Vagina (tissue), 2 donors: ENCODE measurements around the gene OR4D9. TPM values are rescaled to one million over a fixed set of nuclear protein-coding genes. Genes with fewer than 3 reads are reported as not detected.
"Not testable (repeated sequence)": the region's sequence is repeated elsewhere in the genome, so short reads cannot be mapped to it uniquely, and the experiment has no call there.

Source experiments
- DNase-seq, 2 donors: peaks; one replicate each; pipeline ENCODE4 v3.0.0-alpha.2; 2017; ENCODE audit errors: extremely low spot score in 2 of 2
- H3K27ac ChIP-seq: fragments of 200-600 bp; sonication (generic); one replicate; pipeline ENCODE4 v1.5.1; 2019
- H3K27me3 ChIP-seq: fragments of 200-600 bp; sonication (generic); one replicate; pipeline ENCODE4 v1.5.1; 2019
- H3K36me3 ChIP-seq, 2 donors: fragments of 200-600 bp; sonication (generic); one replicate each; pipeline ENCODE4 v1.5.1; 2017 to 2019
- H3K4me1 ChIP-seq: fragments of 200-600 bp; sonication (generic); one replicate; pipeline ENCODE4 v1.5.1; 2019
- H3K4me3 ChIP-seq, 2 donors: fragments of 200-600 bp; sonication (generic); 1 replicate in 1 of 2; 2 replicates in 1 of 2; pipeline ENCODE4 v1.5.1; 2016 to 2019
- H3K9me3 ChIP-seq: fragments of 200-600 bp; sonication (generic); one replicate; pipeline ENCODE4 v1.5.1; 2019
- POLR2A ChIP-seq, 2 donors: fragments of 450-650 bp; IDR thresholded peaks; one replicate each; pipeline ENCODE4 v1.6.1; 2017; ENCODE audit warnings: antibody characterized with exemption in 2 of 2, mild to moderate bottlenecking in 2 of 2, moderate library complexity in 2 of 2
- POLR2AphosphoS5 ChIP-seq, 2 donors: sonication (generic); formaldehyde crosslinking; IDR thresholded peaks; one replicate each; pipeline ENCODE4 v1.9.0; 2017; ENCODE audit warnings: antibody characterized with exemption in 2 of 2, mild to moderate bottlenecking in 2 of 2, low read depth in 1 of 2; ENCODE audit not compliant: insufficient read depth in 1 of 2
- intact Hi-C: fragments of 100-400 bp; cut with DNase I; formaldehyde crosslinking; loops from one replicate; pipeline ENCODE4 v1.15.1; 2023
- total RNA-seq: library from RNA; depleted of rRNA; stranded (reverse); fragments of >200 nt; gene quantifications from one replicate; pipeline ENCODE4 v1.2.3, GENCODE V29; 2016
- TF ChIP-seq, protein P1 (sequence below), 3 experiments: fragments of 450-650 bp in 2 of 3; fragments of 200-600 bp in 1 of 3; sonication (generic) in 1 of 3; IDR thresholded peaks; one replicate each; pipeline ENCODE4 v1.5.1; 2017 to 2019; ENCODE audit warnings: antibody characterized with exemption in 3 of 3, mild to moderate bottlenecking in 2 of 3, moderate library complexity in 2 of 3

The OR4D9 gene
- total RNA-seq, 1 donor from 2014 or later, result not detected

DNA sequence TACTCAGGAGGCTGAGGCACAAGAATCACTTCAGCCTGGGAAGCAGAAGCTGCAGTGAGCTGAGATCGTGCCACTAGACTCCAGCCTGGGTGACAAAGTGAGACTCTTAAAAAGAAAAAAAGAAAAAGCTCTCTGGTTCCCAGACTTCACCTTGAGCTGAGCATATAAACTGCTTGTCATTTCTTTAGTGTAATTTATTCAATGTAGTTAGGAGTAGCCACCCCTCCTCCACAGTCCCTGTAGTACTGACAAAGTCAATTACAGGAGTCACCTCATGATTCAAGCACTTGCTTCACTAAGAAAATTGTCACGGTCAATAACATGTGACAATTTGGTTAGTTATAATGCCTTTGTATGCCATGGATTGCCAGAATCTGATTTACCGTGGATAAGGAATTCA lies 31.0 kb upstream of the OR4D9 start:
- no peak overlapping the region for H3K27ac ChIP-seq
- H3K4me1 ChIP-seq, result no peaks in the 10 kb centered on the region
- no peak for TF ChIP-seq POLR2A (IDR thresholded peaks at IDR 0.05)
- intact Hi-C loops, result no loop called here
- no peaks in the 10 kb centered on the region for H3K27me3 ChIP-seq
- no peak for DNase-seq
- no peaks in the 10 kb centered on the region for H3K36me3 ChIP-seq
- no peak overlapping the region for H3K4me3 ChIP-seq
- no peaks in the 10 kb centered on the region for H3K9me3 ChIP-seq

DNA sequence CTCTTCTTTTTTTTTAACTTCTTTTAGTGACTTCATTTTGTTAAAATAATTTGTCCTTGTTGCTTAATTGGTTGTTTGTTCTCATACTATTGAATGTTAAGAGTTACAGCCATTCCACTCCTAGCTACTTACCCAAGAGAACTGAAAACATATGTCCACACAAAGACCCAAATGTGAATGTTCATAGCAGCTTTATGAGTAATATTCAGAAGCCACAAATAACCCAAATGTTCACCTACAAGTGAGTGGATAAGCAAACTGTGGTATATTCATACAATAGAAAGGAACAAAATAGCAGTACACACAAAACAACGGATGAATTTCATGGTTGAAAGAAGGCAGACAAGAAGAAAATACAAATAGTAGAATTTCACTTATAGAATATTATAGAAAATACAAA lies 9.4 kb upstream of the OR4D9 start:
- TF ChIP-seq, protein P1, sequence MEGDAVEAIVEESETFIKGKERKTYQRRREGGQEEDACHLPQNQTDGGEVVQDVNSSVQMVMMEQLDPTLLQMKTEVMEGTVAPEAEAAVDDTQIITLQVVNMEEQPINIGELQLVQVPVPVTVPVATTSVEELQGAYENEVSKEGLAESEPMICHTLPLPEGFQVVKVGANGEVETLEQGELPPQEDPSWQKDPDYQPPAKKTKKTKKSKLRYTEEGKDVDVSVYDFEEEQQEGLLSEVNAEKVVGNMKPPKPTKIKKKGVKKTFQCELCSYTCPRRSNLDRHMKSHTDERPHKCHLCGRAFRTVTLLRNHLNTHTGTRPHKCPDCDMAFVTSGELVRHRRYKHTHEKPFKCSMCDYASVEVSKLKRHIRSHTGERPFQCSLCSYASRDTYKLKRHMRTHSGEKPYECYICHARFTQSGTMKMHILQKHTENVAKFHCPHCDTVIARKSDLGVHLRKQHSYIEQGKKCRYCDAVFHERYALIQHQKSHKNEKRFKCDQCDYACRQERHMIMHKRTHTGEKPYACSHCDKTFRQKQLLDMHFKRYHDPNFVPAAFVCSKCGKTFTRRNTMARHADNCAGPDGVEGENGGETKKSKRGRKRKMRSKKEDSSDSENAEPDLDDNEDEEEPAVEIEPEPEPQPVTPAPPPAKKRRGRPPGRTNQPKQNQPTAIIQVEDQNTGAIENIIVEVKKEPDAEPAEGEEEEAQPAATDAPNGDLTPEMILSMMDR (IDR thresholded peaks at IDR 0.05), result no peak
- TF ChIP-seq POLR2A (IDR thresholded peaks at IDR 0.05) (no peak), POLR2AphosphoS5 (IDR thresholded peaks at IDR 0.05; ENCODE audit: insufficient read depth in 1 of 2, low read depth in 1 of 2) (no peak)
- Histone ChIP-seq H3K4me3 (no peak overlapping the region), H3K27ac (no peak overlapping the region), H3K27me3 (no peaks in the 10 kb centered on the region), H3K4me1 (no peaks in the 10 kb centered on the region), H3K9me3 (no peaks in the 10 kb centered on the region), H3K36me3 (no peaks in the 10 kb centered on the region)
- no peak for DNase-seq
- intact Hi-C loops, result no loop called here

DNA sequence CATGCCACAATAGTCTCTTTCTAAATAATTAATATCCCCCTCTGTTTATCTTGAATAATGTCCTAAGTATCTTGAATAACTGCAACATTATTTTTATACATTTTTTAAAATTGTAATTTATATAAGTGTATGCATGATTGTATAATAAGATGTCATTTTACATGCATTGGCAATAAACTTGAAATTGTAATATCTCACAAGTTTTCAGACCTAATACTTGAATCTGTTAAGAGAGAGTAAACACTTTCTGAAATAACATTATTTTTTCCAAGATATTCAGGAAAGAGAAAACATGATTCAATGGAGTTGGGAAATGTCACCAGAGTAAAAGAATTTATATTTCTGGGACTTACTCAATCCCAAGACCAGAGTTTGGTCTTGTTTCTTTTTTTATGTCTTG lies 8.1 kb upstream of the OR4D9 start, which contains the start of gene OR4D11:
Gene OR4D11 (plus strand): TSS at position 301 of the 400 bp plus-strand sequence. CDS start 0 bp downstream, at position 301.
- Histone ChIP-seq H3K9me3 (no peaks in the 10 kb centered on the region), H3K4me1 (no peaks in the 10 kb centered on the region), H3K27ac (no peak within 1 kb of the TSS), H3K27me3 (no peaks in the 10 kb centered on the region), H3K4me3 (no peak within 1 kb of the TSS), H3K36me3 (no peaks in the 10 kb centered on the region)
- no peak for DNase-seq
- TF ChIP-seq POLR2A (IDR thresholded peaks at IDR 0.05) (no peak), POLR2AphosphoS5 (IDR thresholded peaks at IDR 0.05; ENCODE audit: insufficient read depth in 1 of 2, low read depth in 1 of 2) (no peak)
- TF ChIP-seq, protein P1 (IDR thresholded peaks at IDR 0.05), result no peak
- intact Hi-C loops, result no loop called here

DNA sequence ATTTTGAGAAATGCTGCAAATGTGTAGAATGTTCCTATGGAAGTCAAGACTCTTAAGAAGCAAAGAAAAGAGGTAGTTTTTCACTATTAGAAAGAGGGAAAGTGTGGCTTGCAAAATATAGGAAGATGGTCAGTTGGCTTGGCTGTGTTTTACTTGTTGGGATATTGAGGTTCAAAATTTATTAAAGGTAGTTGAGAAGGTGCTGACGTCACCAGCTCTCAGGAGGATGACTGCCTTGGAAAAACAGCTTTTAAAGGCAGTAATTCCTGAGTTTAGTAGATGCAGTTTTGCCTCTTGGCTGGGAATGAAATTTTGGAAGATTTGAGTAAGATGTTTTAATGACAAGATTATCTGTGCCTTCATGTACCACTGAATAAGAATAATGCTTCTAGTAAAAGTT lies 336 bp downstream of the OR4D9 start:
- no peak for DNase-seq
- Histone ChIP-seq H3K4me3 (no peak overlapping the region), H3K27ac (no peak overlapping the region), H3K27me3 (no peaks in the 10 kb centered on the region), H3K9me3 (no peaks in the 10 kb centered on the region), H3K36me3 (no peaks in the 10 kb centered on the region), H3K4me1 (no peaks in the 10 kb centered on the region)
- TF ChIP-seq, protein P1 (IDR thresholded peaks at IDR 0.05), result no peak
- TF ChIP-seq POLR2AphosphoS5 (IDR thresholded peaks at IDR 0.05; ENCODE audit: insufficient read depth in 1 of 2, low read depth in 1 of 2) (no peak), POLR2A (IDR thresholded peaks at IDR 0.05) (no peak)
- intact Hi-C loops, result no loop called here

DNA sequence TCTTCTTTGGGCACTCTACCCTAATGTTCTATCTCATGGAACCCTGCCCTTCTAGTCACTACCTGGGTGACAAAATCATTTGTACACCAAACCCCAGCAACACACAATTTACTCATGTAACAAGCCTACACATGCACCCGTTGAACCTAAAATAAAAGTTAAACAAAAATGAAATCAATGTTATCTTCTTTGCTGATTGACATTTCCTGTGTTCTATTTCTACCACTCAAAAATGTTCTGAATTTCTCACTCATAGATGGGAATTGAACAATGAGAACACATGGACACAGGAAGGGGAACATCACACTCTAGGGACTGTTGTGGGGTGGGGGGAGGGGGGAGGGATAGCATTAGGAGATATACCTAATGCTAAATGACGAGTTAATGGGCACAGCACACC lies 8.8 kb downstream of the OR4D9 start:
- H3K4me3 ChIP-seq, H3K27ac ChIP-seq, DNase-seq, H3K4me1 ChIP-seq, H3K27me3 ChIP-seq, H3K36me3 ChIP-seq, H3K9me3 ChIP-seq, intact Hi-C loops: not testable (repeated sequence)

DNA sequence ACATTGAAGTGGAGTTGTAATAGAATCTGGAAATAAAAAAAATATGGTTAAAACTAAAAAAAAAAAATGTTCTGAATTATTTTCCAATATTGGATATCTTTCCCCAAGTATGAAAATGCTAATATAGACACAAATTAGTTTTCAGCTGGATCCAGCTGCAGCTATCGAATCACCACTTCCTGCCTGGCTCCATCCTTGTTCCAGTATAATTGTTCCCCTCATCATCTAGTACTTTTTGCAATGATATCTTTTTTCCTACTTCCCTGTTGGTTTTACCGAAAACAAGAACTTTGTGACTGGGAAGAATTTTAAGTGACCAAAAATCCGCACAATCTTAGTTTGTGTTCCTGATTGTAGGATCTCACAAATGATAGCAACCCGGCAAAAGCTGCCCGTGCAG lies 9.4 kb downstream of the OR4D9 start:
- TF ChIP-seq, protein P1 (IDR thresholded peaks at IDR 0.05), result no peak
- no peak for TF ChIP-seq POLR2A (IDR thresholded peaks at IDR 0.05)
- no peak for TF ChIP-seq POLR2AphosphoS5 (IDR thresholded peaks at IDR 0.05; ENCODE audit: insufficient read depth in 1 of 2, low read depth in 1 of 2)

More for the DNA sequence above, 9.4 kb downstream of the OR4D9 start:
- Histone ChIP-seq H3K9me3 (no peaks in the 10 kb centered on the region), H3K4me3 (no peak overlapping the region), H3K27ac (no peak overlapping the region), H3K4me1 (no peaks in the 10 kb centered on the region), H3K36me3 (no peaks in the 10 kb centered on the region), H3K27me3 (no peaks in the 10 kb centered on the region)
- intact Hi-C loops, result no loop called here
- DNase-seq, result no peak
